Thoracic aorta endothelial cell (primary cell): ENCODE data around the gene OR52J3. TPM values are rescaled to one million over a fixed set of nuclear protein-coding genes. Genes with fewer than 3 reads are reported as not detected.

Experiments
- total RNA-seq: library from RNA; depleted of rRNA; stranded (reverse); fragments of >200 nt; gene quantifications from 2 replicates; pipeline ENCODE4 v1.2.3, GENCODE V29; 2012

The OR52J3 gene
- total RNA-seq, result not detected in 2 replicates

DNA sequence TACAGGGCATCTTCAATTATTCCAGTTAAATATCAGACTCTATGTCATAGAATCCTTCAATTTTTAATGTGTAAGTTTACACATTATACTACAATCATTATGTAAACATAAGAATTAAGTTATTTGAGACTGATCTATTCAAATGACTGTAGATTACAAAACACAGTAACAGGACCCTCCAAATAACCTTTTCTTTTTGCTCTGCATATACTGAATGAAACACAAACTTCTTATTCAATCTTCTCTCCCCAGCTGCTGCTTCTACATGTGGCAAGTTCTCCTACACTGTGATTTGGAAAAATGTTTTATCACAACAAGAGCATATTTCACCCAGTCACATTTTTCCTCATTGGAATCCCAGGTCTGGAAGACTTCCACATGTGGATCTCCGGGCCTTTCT lies at the start of gene OR52J3:
Gene OR52J3 (plus strand): TSS at position 301 of the 400 bp plus-strand sequence. CDS start 0 bp downstream, at position 301.

GRCh38 chr11:5059391-5059790 lies 13.1 kb downstream of the OR52J3 start, which contains the start of gene OR52E2:
TSS of gene OR52E2 (minus strand) at chr11:5059627. CDS start at chr11:5059627, 0 bp downstream.

GRCh38 chr11:5069272-5069671 lies 22.9 kb downstream of the OR52J3 start, which contains the start of gene OR52E1:
TSS of gene OR52E1 (plus strand) at chr11:5069572.

Other genes with a start within 250 kb of the OR52J3 start
- gene OR52R1, start 242.1 kb upstream of the OR52J3 start, total RNA-seq, result not detected in 2 replicates
- gene OR51F2, start 225.2 kb upstream of the OR52J3 start, total RNA-seq, result not detected in 2 replicates
- not detected in 2 replicates for gene OR51S1, start 197.3 kb upstream of the OR52J3 start, total RNA-seq
- not detected in 2 replicates for gene OR51T1, start 164.6 kb upstream of the OR52J3 start, total RNA-seq
- not detected in 2 replicates for gene OR51A7, start 142.7 kb upstream of the OR52J3 start, total RNA-seq
- gene OR51G2, start 127.2 kb upstream of the OR52J3 start, total RNA-seq, result not detected in 2 replicates
- gene OR51G1, start 122.2 kb upstream of the OR52J3 start, total RNA-seq, result not detected in 2 replicates
- gene OR51A4, start 98.9 kb upstream of the OR52J3 start, total RNA-seq, result not detected in 2 replicates
- not detected in 2 replicates for gene OR51A2, start 90.8 kb upstream of the OR52J3 start, total RNA-seq
- not detected in 2 replicates for gene OR51L1, start 51.7 kb upstream of the OR52J3 start, total RNA-seq
- gene OR52E2, start 13.1 kb downstream of the OR52J3 start, total RNA-seq, result not detected in 2 replicates
- not detected in 2 replicates for gene OR52E1, start 23.0 kb downstream of the OR52J3 start, total RNA-seq
- gene OR52A5, start 91.8 kb downstream of the OR52J3 start, total RNA-seq, result not detected in 2 replicates
- gene OR52A1, start 108.2 kb downstream of the OR52J3 start, total RNA-seq, result not detected in 2 replicates
- gene OR51V1, start 154.2 kb downstream of the OR52J3 start, total RNA-seq, result not detected in 2 replicates
- gene HBB, start 180.5 kb downstream of the OR52J3 start, total RNA-seq, result not detected in 2 replicates
- gene HBD, start 188.0 kb downstream of the OR52J3 start, total RNA-seq, result not detected in 2 replicates
- not detected in 2 replicates for gene HBG1, start 203.3 kb downstream of the OR52J3 start, total RNA-seq
- not detected in 2 replicates for gene HBG2, start 208.3 kb downstream of the OR52J3 start, total RNA-seq
- not detected in 2 replicates for gene HBE1, start 223.4 kb downstream of the OR52J3 start, total RNA-seq